ENCODE results near the gene FNDC5.
"Not testable (repeated sequence)": the region's sequence is repeated elsewhere in the genome, so short reads cannot be mapped to it uniquely, and the experiment has no call there.

Gene FNDC5

GRCh38 chr1:32870615-32871363, at the start of gene FNDC5:
Gene FNDC5 (minus strand): TSS chr1:32870912.
- Mint-ChIP-seq H3K27ac (no peak within 1 kb of the TSS), H3K36me3 (ENCODE audit: low read depth) (peaks cover 6% of the 10 kb centered on the region), H3K27me3 (ENCODE audit: low read depth) (peaks cover 43% of the 10 kb centered on the region), H3K4me3 (peak within 1 kb of the TSS; percentile 70), H3K4me1 (ENCODE audit: low read depth) (peaks cover 12% of the 10 kb centered on the region), H3K9me3 (no peaks in the 10 kb centered on the region)
- no peak for DNase-seq (ENCODE audit: low spot score)

DNA sequence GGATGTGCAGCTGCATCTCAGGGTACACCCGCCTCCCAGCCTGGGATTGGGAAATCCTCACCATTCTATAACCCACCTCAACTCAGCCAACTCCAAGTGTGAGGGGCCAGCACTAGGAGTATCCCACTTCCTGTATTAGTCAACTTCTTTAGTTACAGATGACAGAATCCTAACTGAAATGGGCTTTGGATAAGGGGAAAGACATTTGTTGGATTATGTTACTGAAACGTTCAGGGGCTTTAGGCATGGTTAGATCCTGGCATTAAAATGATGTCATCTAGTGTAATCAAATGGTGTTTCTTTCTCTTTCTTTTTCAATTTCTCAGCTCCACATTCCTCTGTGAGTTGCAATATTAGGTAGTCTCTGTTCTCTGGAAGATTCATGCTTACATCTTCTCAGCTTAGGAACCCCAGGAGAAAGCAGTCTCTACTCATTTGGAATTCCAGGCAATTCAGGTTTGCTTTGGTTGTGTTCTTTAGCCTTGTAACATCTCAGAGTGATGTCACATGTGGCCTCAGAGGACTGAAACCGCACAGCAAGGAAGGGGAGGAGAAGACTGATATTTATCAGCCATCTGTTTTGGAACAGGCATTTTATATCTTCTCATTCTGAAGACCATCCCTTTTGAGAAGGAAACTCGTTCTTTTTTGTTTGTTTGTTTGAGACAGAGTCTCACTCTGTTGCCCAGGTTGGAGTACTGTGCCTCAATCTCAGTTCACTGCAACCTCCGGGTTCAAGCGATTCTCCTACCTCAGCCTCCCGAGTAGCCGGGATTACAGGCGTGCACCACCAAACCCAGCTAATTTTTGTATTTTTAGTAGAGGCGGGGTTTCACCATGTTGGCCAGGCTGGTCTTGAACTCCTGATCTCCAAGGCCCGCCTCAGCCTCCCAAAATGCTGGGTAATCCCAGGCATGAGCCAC, 49.4 kb upstream of the FNDC5 start:
- peaks cover 64% of the 10 kb centered on the region for H3K27me3 Mint-ChIP-seq (ENCODE audit: low read depth)
- no peak overlapping the region for H3K27ac Mint-ChIP-seq
- H3K4me1 Mint-ChIP-seq (ENCODE audit: low read depth), result peaks cover 24% of the 10 kb centered on the region
- DNase-seq (ENCODE audit: low spot score), result no peak
- H3K36me3 Mint-ChIP-seq (ENCODE audit: low read depth), result no peaks in the 10 kb centered on the region
- H3K9me3 Mint-ChIP-seq, result no peaks in the 10 kb centered on the region
- H3K4me3 Mint-ChIP-seq, result peak overlapping the region; percentile 50

DNA sequence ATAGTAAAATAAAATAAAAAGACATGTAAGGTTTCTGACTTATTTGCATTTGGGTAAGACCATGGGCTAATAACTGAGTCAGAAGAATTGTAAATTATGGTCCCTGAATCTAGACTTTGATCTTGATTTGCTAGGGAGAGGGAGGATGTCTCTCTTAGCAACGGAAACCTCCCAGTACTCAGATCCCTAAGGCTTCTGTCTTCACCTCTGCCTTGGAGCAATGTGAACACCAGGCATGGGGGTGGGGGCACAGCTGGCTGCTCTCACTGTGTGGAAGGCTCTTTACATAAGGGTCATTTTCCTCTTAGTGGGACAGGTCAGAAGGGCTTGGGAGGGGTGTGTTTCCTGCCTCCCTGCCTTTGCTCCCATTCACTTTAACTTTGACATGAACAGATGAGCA, 47.5 kb upstream of the FNDC5 start:
- H3K9me3 Mint-ChIP-seq, result no peaks in the 10 kb centered on the region
- H3K27ac Mint-ChIP-seq, result no peak overlapping the region
- H3K36me3 Mint-ChIP-seq (ENCODE audit: low read depth), result no peaks in the 10 kb centered on the region
- H3K4me3 Mint-ChIP-seq, result no peak overlapping the region
- peaks cover 19% of the 10 kb centered on the region for H3K4me1 Mint-ChIP-seq (ENCODE audit: low read depth)
- no peak for DNase-seq (ENCODE audit: low spot score)
- H3K27me3 Mint-ChIP-seq (ENCODE audit: low read depth), result peaks cover 56% of the 10 kb centered on the region

GRCh38 chr1:32917521-32917920, 46.8 kb upstream of the FNDC5 start:
- H3K9me3 Mint-ChIP-seq, result no peaks in the 10 kb centered on the region
- peaks cover 49% of the 10 kb centered on the region for H3K27me3 Mint-ChIP-seq (ENCODE audit: low read depth)
- H3K4me3 Mint-ChIP-seq, result no peak overlapping the region
- no peak for DNase-seq (ENCODE audit: low spot score)
- no peak overlapping the region for H3K27ac Mint-ChIP-seq
- H3K4me1 Mint-ChIP-seq (ENCODE audit: low read depth), result peaks cover 19% of the 10 kb centered on the region
- H3K36me3 Mint-ChIP-seq (ENCODE audit: low read depth), result no peaks in the 10 kb centered on the region

- Mint-ChIP-seq H3K9me3 (no peaks in the 10 kb centered on the region), H3K27ac (no peak overlapping the region), H3K4me3 (no peak overlapping the region), H3K4me1 (ENCODE audit: low read depth) (peaks cover 19% of the 10 kb centered on the region), H3K27me3 (ENCODE audit: low read depth) (peaks cover 39% of the 10 kb centered on the region), H3K36me3 (ENCODE audit: low read depth) (no peaks in the 10 kb centered on the region)
- DNase-seq (ENCODE audit: low spot score), result no peak
Measured at GRCh38 chr1:32915766-32916706, 45.3 kb upstream of the FNDC5 start.

- Mint-ChIP-seq H3K9me3 (no peaks in the 10 kb centered on the region), H3K4me3 (no peak overlapping the region), H3K36me3 (ENCODE audit: low read depth) (no peaks in the 10 kb centered on the region), H3K27ac (no peak overlapping the region), H3K27me3 (ENCODE audit: low read depth) (peaks cover 15% of the 10 kb centered on the region), H3K4me1 (ENCODE audit: low read depth) (no peaks in the 10 kb centered on the region)
- DNase-seq (ENCODE audit: low spot score), result no peak
Measured at GRCh38 chr1:32910319-32910718, 39.6 kb upstream of the FNDC5 start.

- DNase-seq (ENCODE audit: low spot score), result no peak
- H3K27me3 Mint-ChIP-seq (ENCODE audit: low read depth), result peaks cover 25% of the 10 kb centered on the region
- no peak overlapping the region for H3K4me3 Mint-ChIP-seq
- H3K27ac Mint-ChIP-seq, result no peak overlapping the region
- no peaks in the 10 kb centered on the region for H3K9me3 Mint-ChIP-seq
- no peaks in the 10 kb centered on the region for H3K36me3 Mint-ChIP-seq (ENCODE audit: low read depth)
- no peaks in the 10 kb centered on the region for H3K4me1 Mint-ChIP-seq (ENCODE audit: low read depth)
Measured at GRCh38 chr1:32907435-32907834, 36.7 kb upstream of the FNDC5 start.

GRCh38 chr1:32906654-32907053, 35.9 kb upstream of the FNDC5 start:
- no peaks in the 10 kb centered on the region for H3K9me3 Mint-ChIP-seq
- H3K27me3 Mint-ChIP-seq (ENCODE audit: low read depth), result peaks cover 32% of the 10 kb centered on the region
- peaks cover 1% of the 10 kb centered on the region for H3K4me1 Mint-ChIP-seq (ENCODE audit: low read depth)
- no peak for DNase-seq (ENCODE audit: low spot score)
- H3K36me3 Mint-ChIP-seq (ENCODE audit: low read depth), result peaks cover under 1% of the 10 kb centered on the region
- H3K27ac Mint-ChIP-seq, result no peak overlapping the region
- H3K4me3 Mint-ChIP-seq, result no peak overlapping the region

- not testable (repeated sequence) for H3K9me3 Mint-ChIP-seq
Measured at GRCh38 chr1:32905588-32905987, 34.9 kb upstream of the FNDC5 start.

DNA sequence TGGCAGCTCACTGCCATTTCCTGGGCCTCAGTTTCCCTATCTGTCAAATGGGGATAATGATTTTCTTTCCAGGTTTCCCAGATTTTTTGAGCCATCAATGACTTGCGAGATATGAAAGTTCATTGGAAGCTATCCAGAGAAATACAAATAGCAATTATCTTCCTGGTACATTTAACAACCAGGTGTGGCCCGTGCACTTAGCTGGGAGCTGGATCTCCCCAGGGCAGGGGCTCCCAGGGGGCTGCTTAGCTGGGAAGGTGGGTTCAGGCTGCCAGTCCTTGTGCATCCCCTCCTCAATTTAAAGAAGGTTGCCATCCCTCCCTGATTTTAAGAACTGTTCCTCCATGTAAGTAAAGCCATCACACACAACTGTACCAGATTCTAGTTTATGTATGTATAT, 34.1 kb upstream of the FNDC5 start:
- Mint-ChIP-seq H3K27ac (no peak overlapping the region), H3K9me3 (no peaks in the 10 kb centered on the region), H3K4me3 (no peak overlapping the region), H3K36me3 (ENCODE audit: low read depth) (peaks cover 1% of the 10 kb centered on the region), H3K4me1 (ENCODE audit: low read depth) (peaks cover 1% of the 10 kb centered on the region), H3K27me3 (ENCODE audit: low read depth) (peaks cover 41% of the 10 kb centered on the region)
- no peak for DNase-seq (ENCODE audit: low spot score)

More at GRCh38 chr1:32905588-32905987, 34.9 kb upstream of the FNDC5 start:
- DNase-seq (ENCODE audit: low spot score); H3K36me3 Mint-ChIP-seq (ENCODE audit: low read depth); H3K4me3 Mint-ChIP-seq; H3K27ac Mint-ChIP-seq; H3K4me1 Mint-ChIP-seq (ENCODE audit: low read depth): not testable (repeated sequence)
- peaks cover 38% of the 10 kb centered on the region for H3K27me3 Mint-ChIP-seq (ENCODE audit: low read depth)

DNA sequence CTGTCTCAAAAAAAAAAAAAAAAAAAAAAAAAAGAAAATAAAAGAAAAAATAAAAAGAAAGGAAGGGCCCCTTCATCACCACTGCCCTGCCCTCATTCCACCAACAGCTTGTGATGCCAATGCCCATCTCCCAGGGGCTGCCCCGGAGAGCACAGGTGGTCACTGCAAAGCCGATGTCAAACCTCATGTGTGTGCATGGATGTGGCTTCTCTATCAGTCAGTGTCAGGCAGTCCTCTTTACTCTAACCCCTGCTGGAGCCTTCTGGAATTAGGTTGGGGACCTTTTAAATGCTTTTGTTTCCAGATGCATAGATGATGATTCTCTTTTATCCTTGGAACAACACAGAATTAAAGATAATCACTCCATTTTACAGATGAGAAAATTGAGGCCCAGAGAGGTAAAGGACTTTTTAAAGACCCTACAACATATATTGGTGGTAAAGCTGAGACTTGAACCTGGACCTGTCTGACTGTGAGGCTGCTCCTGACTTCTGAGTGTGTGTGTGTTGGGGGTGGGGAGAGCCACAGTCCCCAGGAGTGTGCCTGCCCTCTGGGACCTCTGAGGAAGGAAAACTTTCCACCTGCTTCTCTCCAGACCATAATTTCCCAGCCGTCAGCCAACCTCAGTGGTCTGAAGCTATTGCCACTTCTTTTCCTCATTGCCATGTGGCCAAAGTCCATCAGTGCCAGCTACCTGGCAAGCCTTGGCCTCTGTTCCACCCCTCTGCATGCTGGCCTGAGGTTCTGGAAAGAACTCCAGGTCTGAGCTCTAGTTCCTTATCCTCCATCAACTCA, 33.5 kb upstream of the FNDC5 start:
- Mint-ChIP-seq H3K9me3 (no peaks in the 10 kb centered on the region), H3K4me3 (no peak overlapping the region), H3K36me3 (ENCODE audit: low read depth) (peaks cover 1% of the 10 kb centered on the region), H3K27me3 (ENCODE audit: low read depth) (peaks cover 45% of the 10 kb centered on the region), H3K27ac (no peak overlapping the region), H3K4me1 (ENCODE audit: low read depth) (peaks cover 1% of the 10 kb centered on the region)
- DNase-seq (ENCODE audit: low spot score), result no peak

- Mint-ChIP-seq H3K27ac (no peak overlapping the region), H3K4me3 (peak overlapping the region; percentile 53), H3K27me3 (ENCODE audit: low read depth) (peaks cover 60% of the 10 kb centered on the region), H3K4me1 (ENCODE audit: low read depth) (peaks cover 1% of the 10 kb centered on the region), H3K36me3 (ENCODE audit: low read depth) (peaks cover 1% of the 10 kb centered on the region), H3K9me3 (no peaks in the 10 kb centered on the region)
- DNase-seq (ENCODE audit: low spot score), result no peak
Measured at GRCh38 chr1:32902535-32902920, 31.8 kb upstream of the FNDC5 start.

Measured in T-helper 2 cell treated with Interferon-gamma antibody and Interleukin-4, amounts not matched to agents 5 μg/mL and 100 μg/mL, for 36 hours (primary cell).